AG04450 (cell line): Measurements from ENCODE around the gene GPC5. TPM values are rescaled to one million over a fixed set of nuclear protein-coding genes. Genes with fewer than 3 reads are reported as not detected.

Experiments
- CTCF ChIA-PET: fragments of 300-600, 350-600 bp; formaldehyde crosslinking; extraction: SDS; loops from one replicate; lab custom pipeline; 2022; ENCODE audit warnings: antibody characterized with exemption, inconsistent platforms; lab: Charles Lee
- POLR2A ChIA-PET: fragments of 350-600 bp; formaldehyde crosslinking; extraction: SDS; loops from one replicate; lab custom pipeline; 2021; ENCODE audit warnings: antibody characterized with exemption, inconsistent platforms; lab: Yijun Ruan, JAX
- DNase-seq: peaks from one replicate; pipeline ENCODE4 v3.0.0-alpha.2; 2011; ENCODE audit warnings: low read depth, low spot score
- H3K27ac ChIP-seq: one replicate; pipeline ENCODE4 v1.5.1; 2012; ENCODE audit warnings: low read depth, low read length, control low read depth
- H3K27me3 ChIP-seq: one replicate; pipeline ENCODE4 v1.6.0; 2012; ENCODE audit warnings: low read length; ENCODE audit not compliant: control insufficient read depth, insufficient read depth
- H3K4me3 ChIP-seq: 2 replicates; pipeline ENCODE4 v1.5.1; 2011; ENCODE audit warnings: mild to moderate bottlenecking, low read depth, low read length, control low read depth
- H3K9me3 ChIP-seq: 2 replicates; pipeline ENCODE4 v1.5.1; 2012; ENCODE audit warnings: low read length; ENCODE audit not compliant: control insufficient read depth, insufficient read depth
- CTCF ChIP-seq: IDR thresholded peaks from 2 replicates; pipeline ENCODE4 v1.5.1; 2011; ENCODE audit warnings: low read depth, low read length, control low read depth, inconsistent platforms
- polyA plus RNA-seq: library from polyadenylated mRNA; depleted of rRNA; stranded (reverse); fragments of >200 nt; gene quantifications from 2 replicates; pipeline ENCODE4 v1.2.3, GENCODE V29; 2011

GPC5 gene
- polyA plus RNA-seq, 1 experiment = 3.6 TPM

GRCh38 chr13:92566767-92567166 lies 1168.3 kb downstream of the GPC5 start:
- DNase-seq = no peak
- H3K27ac ChIP-seq = no peak overlapping the region
- ChIA-PET POLR2A (no interaction called here), CTCF (no interaction called here)
- H3K9me3 ChIP-seq = no peaks in the 10 kb centered on the region
- TF ChIP-seq CTCF = no peak
- no peak overlapping the region for H3K4me3 ChIP-seq
- H3K27me3 ChIP-seq = no peaks in the 10 kb centered on the region

GRCh38 chr13:92572190-92572589 lies 1173.8 kb downstream of the GPC5 start:
- POLR2A ChIA-PET = no interaction called here
- no peak for TF ChIP-seq CTCF
- Histone ChIP-seq H3K27me3 (no peaks in the 10 kb centered on the region), H3K4me3 (no peak overlapping the region), H3K9me3 (no peaks in the 10 kb centered on the region), H3K27ac (no peak overlapping the region)
- CTCF ChIA-PET = no interaction called here
- DNase-seq = no peak

GRCh38 chr13:92573467-92574057 lies 1175.1 kb downstream of the GPC5 start:
- no peaks in the 10 kb centered on the region for H3K9me3 ChIP-seq
- DNase-seq = no peak
- H3K27me3 ChIP-seq = no peaks in the 10 kb centered on the region
- peak; percentile 13; the same call in 1 of the 2 replicates for TF ChIP-seq CTCF
- ChIA-PET CTCF (no interaction called here), POLR2A (no interaction called here)
- no peak overlapping the region for H3K4me3 ChIP-seq
- no peak overlapping the region for H3K27ac ChIP-seq

GRCh38 chr13:92574499-92574898 lies 1176.1 kb downstream of the GPC5 start:
- no peak for TF ChIP-seq CTCF
- Histone ChIP-seq H3K4me3 (no peak overlapping the region), H3K9me3 (no peaks in the 10 kb centered on the region), H3K27me3 (no peaks in the 10 kb centered on the region), H3K27ac (no peak overlapping the region)
- ChIA-PET POLR2A (no interaction called here), CTCF (no interaction called here)
- DNase-seq = no peak

GRCh38 chr13:92575777-92576176 lies 1177.4 kb downstream of the GPC5 start:
- Histone ChIP-seq H3K27ac (no peak overlapping the region), H3K9me3 (no peaks in the 10 kb centered on the region), H3K4me3 (no peak overlapping the region), H3K27me3 (no peaks in the 10 kb centered on the region)
- no peak for TF ChIP-seq CTCF
- CTCF ChIA-PET = no interaction called here
- POLR2A ChIA-PET = no interaction called here
- DNase-seq = no peak
